K562 (cell line): ENCODE results near the gene CHST12. TPM values are rescaled to one million over a fixed set of nuclear protein-coding genes. Genes with fewer than 3 reads are reported as not detected.

Experiments used
- ATAC-seq: fragments of 200-7000 bp; cut with Tn5 transposase; 3 replicates; pipeline ENCODE4 v1.9.1; 2020; ENCODE audit warnings: moderate library complexity
- Bru-seq: library from RNA; stranded (reverse); fragments of 400-500 nt; gene quantifications from one replicate; lab custom pipeline; 2021; lab: Mats Ljungman, UMichigan
- BruChase-seq, 2 experiments: library from RNA; stranded (reverse); fragments of 400-500 nt; gene quantifications; one replicate each; lab custom pipeline; 2021; lab: Mats Ljungman, UMichigan
- BruUV-seq: library from RNA; stranded (reverse); fragments of 400-500 nt; replicated peaks from 2 replicates; lab custom pipeline; 2021; lab: Mats Ljungman, UMichigan
- CTCF ChIA-PET: fragments of 300-600 bp; formaldehyde crosslinking; extraction: SDS; loops from one replicate; lab custom pipeline; 2021; ENCODE audit warnings: low intra/inter-chr PET ratio; lab: Yijun Ruan, JAX
- POLR2A ChIA-PET: fragments of 300-600, 350-650 bp; sonication (Branson Sonifier 250); formaldehyde crosslinking; extraction: SDS; loops from one replicate; lab custom pipeline; 2021; ENCODE audit warnings: antibody characterized with exemption, inconsistent platforms; lab: Yijun Ruan, JAX
- DNase-seq, 4 experiments: peaks; one replicate each; pipeline versions ENCODE4 v3.0.0 to v3.0.0-alpha.2; 2011 to 2018; ENCODE audit warnings: low spot score in 3 of 4, mixed read lengths in 3 of 4; ENCODE audit errors: extremely low read depth in 1 of 4
- FAIRE-seq: peaks from 2 replicates; lab custom pipeline; 2011; peaks lifted over from hg19 to GRCh38; lab: Jason Lieb, UNC
- H2AFZ ChIP-seq: 2 replicates; pipeline ENCODE4 v1.6.0; 2011; ENCODE audit warnings: low read depth, low read length, control low read depth, inconsistent platforms
- H3K27ac ChIP-seq: fragments of 200-600 bp; 3 replicates; pipeline ENCODE4 v1.8.0; 2011; ENCODE audit warnings: low read depth, mild to moderate bottlenecking, control low read depth, inconsistent platforms, low read length, moderate library complexity, mixed read lengths; ENCODE audit errors: extremely low read depth
- H3K27me3 ChIP-seq, 2 experiments: fragments of 300-600 bp in 1 of 2; 2 replicates in 1 of 2; 3 replicates in 1 of 2; pipeline versions ENCODE4 v1.6.0 to v1.8.0; 2011; ENCODE audit warnings: inconsistent platforms in 2 of 2, low read length in 2 of 2, mild to moderate bottlenecking in 1 of 2, mixed read lengths in 1 of 2, moderate library complexity in 1 of 2; ENCODE audit not compliant: control insufficient read depth in 2 of 2, insufficient read depth in 2 of 2
- H3K36me3 ChIP-seq: fragments of 300-600 bp; 3 replicates; pipeline ENCODE4 v1.8.0; 2011; ENCODE audit warnings: mild to moderate bottlenecking, low read length, inconsistent platforms; ENCODE audit not compliant: control insufficient read depth, insufficient read depth
- H3K4me1 ChIP-seq, 2 experiments: fragments of 200-600 bp in 1 of 2; replicated peaks in 1 of 2; 2 replicates in 1 of 2; 3 replicates in 1 of 2; pipeline versions ENCODE4 v1.5.1 to v1.8.0; 2011; ENCODE audit warnings: inconsistent platforms in 2 of 2, low read length in 2 of 2, mild to moderate bottlenecking in 1 of 2, mixed read lengths in 1 of 2, moderate library complexity in 1 of 2; ENCODE audit not compliant: control insufficient read depth in 2 of 2, insufficient read depth in 2 of 2
- H3K4me2 ChIP-seq: 2 replicates; pipeline ENCODE4 v1.6.1; 2011; ENCODE audit warnings: low read length, control low read depth, inconsistent platforms, mixed read lengths; ENCODE audit not compliant: insufficient read depth
- H3K4me3 ChIP-seq: fragments of 200-600 bp; sonication (generic), shearing (Covaris generic); 2 replicates; pipeline ENCODE4 v1.5.1; 2016; ENCODE audit warnings: control low read depth, inconsistent platforms
- H3K79me2 ChIP-seq: fragments of 200-600 bp; 3 replicates; pipeline ENCODE4 v1.8.0; 2011; ENCODE audit warnings: low read length, inconsistent platforms; ENCODE audit not compliant: control insufficient read depth, insufficient read depth
- H3K9ac ChIP-seq, 2 experiments: 2 replicates each; pipeline versions ENCODE4 v1.6.0 to v1.6.1; 2011; ENCODE audit warnings: low read depth in 2 of 2, low read length in 2 of 2, control low read depth in 1 of 2, inconsistent platforms in 1 of 2, mild to moderate bottlenecking in 1 of 2, mixed read lengths in 1 of 2; ENCODE audit not compliant: insufficient read depth in 1 of 2
- H3K9me1 ChIP-seq: one replicate; pipeline ENCODE4 v1.6.0; 2011; ENCODE audit warnings: inconsistent platforms, mild to moderate bottlenecking, low read length, moderate library complexity; ENCODE audit not compliant: control insufficient read depth, insufficient read depth
- H3K9me3 ChIP-seq: replicated peaks from 2 replicates; pipeline ENCODE4 v1.5.1; 2011; ENCODE audit warnings: low read depth, low read length, inconsistent platforms; ENCODE audit not compliant: control insufficient read depth, insufficient read depth
- H4K20me1 ChIP-seq: replicated peaks from 2 replicates; pipeline ENCODE4 v1.6.1; 2011; ENCODE audit warnings: low read length, inconsistent platforms, mixed read lengths; ENCODE audit not compliant: control insufficient read depth, insufficient read depth
- FOXP1 ChIP-seq: sonication (generic); formaldehyde crosslinking; IDR thresholded peaks from 2 replicates; pipeline ENCODE4 v1.8.0; 2022; ENCODE audit warnings: mild to moderate bottlenecking, missing genetic modification reagents
- PHF20 ChIP-seq: fragments of 450-650 bp; IDR thresholded peaks from 2 replicates; pipeline ENCODE4 v1.6.1; 2018; ENCODE audit not compliant: partially characterized antibody
- PHTF2 ChIP-seq: fragments of 250-450 bp; sonication (Bioruptor Pico); IDR thresholded peaks from 2 replicates; pipeline ENCODE4 v1.5.0; 2021; ENCODE audit warnings: mild to moderate bottlenecking
- RBM14 ChIP-seq: fragments of 200-400 bp; formaldehyde crosslinking; IDR thresholded peaks from 2 replicates; pipeline ENCODE4 v1.6.1; 2018; ENCODE audit warnings: low read depth, mild to moderate bottlenecking, low read length, moderate library complexity, borderline replicate concordance; ENCODE audit not compliant: insufficient read depth
- SMARCA5 ChIP-seq: fragments of 450-650 bp; IDR thresholded peaks from 2 replicates; pipeline ENCODE4 v1.6.1; 2016
- TSC22D4 ChIP-seq: fragments of 450-650 bp; IDR thresholded peaks from 2 replicates; pipeline ENCODE4 v1.6.1; 2016; ENCODE audit warnings: missing genetic modification characterization, missing biosample characterization, control low read depth
- ZNF384 ChIP-seq: IDR thresholded peaks from 2 replicates; pipeline ENCODE4 v1.6.1; 2012; ENCODE audit warnings: low read depth, low read length, improper control_type of control experiment
- ZNF695 ChIP-seq: fragments of 450-650 bp; formaldehyde crosslinking; IDR thresholded peaks from 2 replicates; pipeline ENCODE4 v1.4.0; 2020; ENCODE audit warnings: mild to moderate bottlenecking, moderate library complexity
- ZSCAN32 ChIP-seq: fragments of 450-650 bp; formaldehyde crosslinking; IDR thresholded peaks from 2 replicates; pipeline ENCODE4 v1.4.0; 2020; ENCODE audit warnings: mild to moderate bottlenecking, moderate library complexity
- WGBS: fragments of 100-300 bp; shearing (Covaris generic); methylation state at CpG from one replicate; pipeline ENCODE4 v1.1.6; 2016; ENCODE audit warnings: low coverage, mixed read lengths; ENCODE audit not compliant: insufficient coverage; ENCODE audit errors: missing lambda C conversion rate; 5-methylcytosine and 5-hydroxymethylcytosine counted together
- in situ Hi-C: fragments of 300-500 bp; cut with MboI; formaldehyde crosslinking; loops from 4 replicates; pipeline ENCODE4 v1.15.0; 2018; ENCODE audit warnings: inconsistent platforms, mixed read lengths
- intact Hi-C: fragments of 100-400 bp; cut with micrococcal nuclease; formaldehyde crosslinking; loops from 2 replicates; pipeline ENCODE4 v1.14.2; 2022
- long read RNA-seq, 3 experiments: library from polyadenylated mRNA in 2 of 3; library from RNA in 1 of 3; unstranded in 2 of 3; stranded (forward) in 1 of 3; transcript quantifications; one replicate each; pipeline ENCODE4 v2.0.0, GENCODE V29; 2019 to 2022
- polyA minus RNA-seq, 3 experiments: library from RNA; depleted of rRNA, polyadenylated mRNA; stranded (reverse); fragments of >200 nt; gene quantifications; 2 replicates each; pipeline ENCODE4 v1.2.3, GENCODE V29; 2011
- polyA plus RNA-seq, 8 experiments: library from polyadenylated mRNA; depleted of rRNA in 4 of 8; stranded (reverse) in 5 of 8; unstranded in 3 of 8; fragments of >200 nt; fragmentation: Nextera tagmentation in 2 of 8; fragmentation: Illumina TruSeq in 1 of 8; extraction: Ambion mirVana in 2 of 8; extraction: Trizol in 1 of 8; gene quantifications; 2 replicates each; pipeline versions ENCODE4 v1.2.1 to v1.2.3, GENCODE V29; 2011 to 2014; ENCODE audit warnings: inconsistent platforms in 1 of 8, missing spikeins in 1 of 8
- total RNA-seq, 7 experiments: library from RNA; depleted of rRNA in 6 of 7; stranded (reverse); fragments of >200 nt in 6 of 7; fragmentation: Illumina TruSeq in 2 of 7; extraction: Trizol in 2 of 7; gene quantifications; 2 replicates each; pipeline versions ENCODE4 v1.2.1 to v1.2.3, GENCODE V29; 2011 to 2021; ENCODE audit warnings: low replicate concordance in 1 of 7
- TF ChIP-seq, protein P1 (sequence below): fragments of 150-350 bp; IDR thresholded peaks from 2 replicates; pipeline ENCODE4 v1.6.1; 2014; ENCODE audit warnings: low read depth, mild to moderate bottlenecking, low read length, borderline replicate concordance
- TF ChIP-seq, protein P2 (sequence below): fragments of 250-450 bp; sonication (Bioruptor Pico); IDR thresholded peaks from 2 replicates; pipeline ENCODE4 v1.4.0; 2020; ENCODE audit warnings: borderline replicate concordance

CHST12 gene
- 5.2 and 11.8 TPM in 2 replicates for total RNA-seq (2011; cell fraction: chromatin; rRNA removed; ENCODE audit: low replicate concordance)
- total RNA-seq (2011; cell fraction: nucleolus; rRNA removed), result 6.2 and 7.2 TPM in 2 replicates
- total RNA-seq (2011; cell fraction: nucleoplasm; rRNA removed), result 5.4 and 5.7 TPM in 2 replicates
- total RNA-seq (2014; rRNA removed) (8.2 and 8.9 TPM in 2 replicates), total RNA-seq (2014; rRNA removed; fragmentation: Illumina TruSeq; extraction: Trizol) (0.84 and 1.1 TPM in 2 replicates), total RNA-seq (2015; rRNA removed; fragmentation: Illumina TruSeq; extraction: Trizol) (4.0 and 4.2 TPM in 2 replicates), total RNA-seq (2021) (17.3 and 19.8 TPM in 2 replicates), polyA plus RNA-seq (2011; rRNA removed) (3.6 and 6.8 TPM in 2 replicates), polyA plus RNA-seq (2014; fragmentation: Illumina TruSeq; extraction: Trizol) (2.1 and 5.7 TPM in 2 replicates), polyA plus RNA-seq (2014; fragmentation: Nextera tagmentation; extraction: Ambion mirVana) (under 1 TPM; 0.18 to 0.24 TPM), polyA plus RNA-seq (2014; rRNA removed) (10.3 and 10.6 TPM in 2 replicates), polyA minus RNA-seq (2011; rRNA and poly(A)+ RNA removed) (1.3 and 1.8 TPM in 2 replicates), Bru-seq, nascent RNA (percentile 54 among the genes with signal in this experiment), BruChase-seq, experiment 1, labeled RNA remaining after a 2-hour chase (percentile 49 among the genes with signal in this experiment), BruChase-seq, experiment 2, labeled RNA remaining after a 6-hour chase (percentile 45 among the genes with signal in this experiment)
- polyA plus RNA-seq (2011; cell fraction: cytosol; rRNA removed), result 10.4 and 21.4 TPM in 2 replicates
- 5.1 and 6.2 TPM in 2 replicates for polyA plus RNA-seq (2011; cell fraction: nucleus; rRNA removed)
- 10.2 and 24.4 TPM in 2 replicates for polyA plus RNA-seq (2012)
- polyA minus RNA-seq (2011; cell fraction: cytosol; rRNA and poly(A)+ RNA removed), result 6.8 and 9.4 TPM in 2 replicates
- 1.6 and 2.2 TPM in 2 replicates for polyA minus RNA-seq (2011; cell fraction: nucleus; rRNA and poly(A)+ RNA removed)
- long read RNA-seq, experiment 1, full-length matches to known transcripts, result 28 of 71 reads
- long read RNA-seq, experiment 1, partial matches to known transcripts, result 17 of 71 reads
- long read RNA-seq, experiment 1, other reads (novel, unspliced or antisense), result 26 of 71 reads
- long read RNA-seq, experiment 2, full-length matches to known transcripts, result 8 of 21 reads
- long read RNA-seq, experiment 2, partial matches to known transcripts, result 8 of 21 reads
- long read RNA-seq, experiment 2, other reads (novel, unspliced or antisense), result 5 of 21 reads
- long read RNA-seq, experiment 3, full-length matches to known transcripts, result 15 of 21 reads
- long read RNA-seq, experiment 3, partial matches to known transcripts, result 2 of 21 reads
- long read RNA-seq, experiment 3, other reads (novel, unspliced or antisense), result 4 of 21 reads

DNA sequence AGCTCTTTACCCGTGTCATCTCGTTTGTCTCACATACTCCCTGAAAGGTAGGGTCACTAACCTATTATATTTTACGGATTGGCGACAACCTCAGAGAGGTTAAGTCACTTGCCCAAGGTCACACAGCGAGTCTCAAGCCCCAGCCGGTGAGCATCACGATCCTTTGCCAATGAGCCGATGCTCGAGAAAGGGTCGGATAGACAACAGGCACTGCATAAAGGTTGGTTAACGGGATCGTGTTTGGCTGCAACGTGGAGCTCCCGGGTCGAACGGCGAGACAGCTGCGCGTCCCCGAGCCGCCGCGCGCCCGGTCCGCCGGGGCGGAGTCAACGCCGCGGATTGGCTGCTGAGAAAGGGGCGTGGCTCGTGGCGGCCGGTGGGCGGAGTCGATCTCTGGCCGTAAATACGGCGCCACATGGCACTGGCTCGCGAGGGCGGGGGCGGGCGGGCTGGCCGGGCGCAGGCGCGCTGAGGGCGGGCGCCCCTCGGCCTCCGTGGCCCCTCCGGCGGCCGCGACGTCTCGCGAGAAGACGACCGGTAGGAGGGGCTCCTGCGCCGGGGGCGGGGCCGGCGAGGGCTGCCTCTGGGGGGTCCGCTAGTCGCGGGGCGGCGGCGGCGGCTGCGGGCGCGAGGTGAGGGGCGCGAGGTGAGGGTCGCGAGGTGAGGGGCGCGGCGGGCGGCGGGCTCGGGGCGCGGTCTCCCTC lies at the start of gene CHST12:
CHST12 (plus strand) TSS at position 598 of the 704 bp plus-strand sequence. CDS start 29,029 bp downstream, outside the sequence.
- peak; percentile 80 for FAIRE-seq
- Histone ChIP-seq H3K9ac (peak within 1 kb of the TSS; percentile 65 to 94), H3K4me1 (peaks cover 53 to 55% of the 10 kb centered on the region in 2 experiments), H4K20me1 (no peaks in the 10 kb centered on the region), H3K36me3 (no peaks in the 10 kb centered on the region; the same call in 2 of the 3 replicates), H3K4me2 (peak within 1 kb of the TSS; percentile 96), H2AFZ (peak within 1 kb of the TSS; percentile 89), H3K27me3 (no peaks in the 10 kb centered on the region), H3K9me3 (no peaks in the 10 kb centered on the region), H3K79me2 (peaks cover 36% of the 10 kb centered on the region), H3K27ac (peak within 1 kb of the TSS; percentile 74), H3K4me3 (peak within 1 kb of the TSS; percentile 80), H3K9me1 (no peaks in the 10 kb centered on the region)
- peak; percentile 61 for ATAC-seq
- intact Hi-C loops, result loop anchor here (5.0 kb wide), 1 partner anchor 381 kb away; no protein-coding TSS in a partner anchor
- DNase-seq, result peak; percentile 97 to 99 (median 99)
- in situ Hi-C loops, result no loop called here
- BruUV-seq, result no TSS peak
- under 1% methylated on average over 40 of the region's 89 CpGs for WGBS
- ChIA-PET CTCF (no interaction called here), POLR2A (interaction anchor here (0.6 to 1.6 kb wide), 9 partner anchors 10 to 266 kb away, joined by 3 to 6 read pairs (median 3); no protein-coding TSS in a partner anchor)
- TF ChIP-seq RBM14 (no peak), PHTF2 (CRISPR knock-in tag) (peak; percentile 19; the same call in 1 of the 2 replicates), ZNF384 (no peak), TSC22D4 (tag) (no peak), FOXP1 (peak; percentile 41; the same call in 1 of the 2 replicates), SMARCA5 (peak; percentile 99), PHF20 (peak; percentile 69), ZSCAN32 (CRISPR knock-in tag) (no peak), ZNF695 (no peak)
- TF ChIP-seq, protein P1, sequence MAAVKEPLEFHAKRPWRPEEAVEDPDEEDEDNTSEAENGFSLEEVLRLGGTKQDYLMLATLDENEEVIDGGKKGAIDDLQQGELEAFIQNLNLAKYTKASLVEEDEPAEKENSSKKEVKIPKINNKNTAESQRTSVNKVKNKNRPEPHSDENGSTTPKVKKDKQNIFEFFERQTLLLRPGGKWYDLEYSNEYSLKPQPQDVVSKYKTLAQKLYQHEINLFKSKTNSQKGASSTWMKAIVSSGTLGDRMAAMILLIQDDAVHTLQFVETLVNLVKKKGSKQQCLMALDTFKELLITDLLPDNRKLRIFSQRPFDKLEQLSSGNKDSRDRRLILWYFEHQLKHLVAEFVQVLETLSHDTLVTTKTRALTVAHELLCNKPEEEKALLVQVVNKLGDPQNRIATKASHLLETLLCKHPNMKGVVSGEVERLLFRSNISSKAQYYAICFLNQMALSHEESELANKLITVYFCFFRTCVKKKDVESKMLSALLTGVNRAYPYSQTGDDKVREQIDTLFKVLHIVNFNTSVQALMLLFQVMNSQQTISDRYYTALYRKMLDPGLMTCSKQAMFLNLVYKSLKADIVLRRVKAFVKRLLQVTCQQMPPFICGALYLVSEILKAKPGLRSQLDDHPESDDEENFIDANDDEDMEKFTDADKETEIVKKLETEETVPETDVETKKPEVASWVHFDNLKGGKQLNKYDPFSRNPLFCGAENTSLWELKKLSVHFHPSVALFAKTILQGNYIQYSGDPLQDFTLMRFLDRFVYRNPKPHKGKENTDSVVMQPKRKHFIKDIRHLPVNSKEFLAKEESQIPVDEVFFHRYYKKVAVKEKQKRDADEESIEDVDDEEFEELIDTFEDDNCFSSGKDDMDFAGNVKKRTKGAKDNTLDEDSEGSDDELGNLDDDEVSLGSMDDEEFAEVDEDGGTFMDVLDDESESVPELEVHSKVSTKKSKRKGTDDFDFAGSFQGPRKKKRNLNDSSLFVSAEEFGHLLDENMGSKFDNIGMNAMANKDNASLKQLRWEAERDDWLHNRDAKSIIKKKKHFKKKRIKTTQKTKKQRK, result no peak
- TF ChIP-seq, protein P2, sequence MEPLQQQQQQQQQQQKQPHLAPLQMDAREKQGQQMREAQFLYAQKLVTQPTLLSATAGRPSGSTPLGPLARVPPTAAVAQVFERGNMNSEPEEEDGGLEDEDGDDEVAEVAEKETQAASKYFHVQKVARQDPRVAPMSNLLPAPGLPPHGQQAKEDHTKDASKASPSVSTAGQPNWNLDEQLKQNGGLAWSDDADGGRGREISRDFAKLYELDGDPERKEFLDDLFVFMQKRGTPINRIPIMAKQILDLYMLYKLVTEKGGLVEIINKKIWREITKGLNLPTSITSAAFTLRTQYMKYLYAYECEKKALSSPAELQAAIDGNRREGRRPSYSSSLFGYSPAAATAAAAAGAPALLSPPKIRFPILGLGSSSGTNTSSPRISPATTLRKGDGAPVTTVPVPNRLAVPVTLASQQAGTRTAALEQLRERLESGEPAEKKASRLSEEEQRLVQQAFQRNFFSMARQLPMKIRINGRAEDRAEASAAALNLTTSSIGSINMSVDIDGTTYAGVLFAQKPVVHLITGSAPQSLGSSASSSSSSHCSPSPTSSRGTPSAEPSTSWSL (CRISPR knock-in tag), result no peak
